PFSK-1 (cell line): Measurements from ENCODE around the gene KHNYN.

Experiments used
- FOXP2 ChIP-seq: optimal IDR thresholded peaks from 2 replicates; pipeline ENCODE3; 2011; ENCODE audit warnings: borderline replicate concordance, control low read depth, inconsistent platforms; ENCODE audit not compliant: insufficient read depth; ENCODE audit errors: extremely low read length, extremely low read depth
- POLR2AphosphoS5 ChIP-seq: IDR thresholded peaks from 2 replicates; pipeline ENCODE4 v1.6.1; 2012; ENCODE audit warnings: low read depth, mild to moderate bottlenecking, control low read depth, low read length, moderate library complexity
- REST ChIP-seq, 2 experiments: IDR thresholded peaks; 2 replicates each; pipeline versions ENCODE4 v1.6.1 to v1.8.0; 2011 to 2012; ENCODE audit warnings: low read depth in 2 of 2, low read length in 2 of 2, control low read depth in 1 of 2, inconsistent platforms in 1 of 2, mild to moderate bottlenecking in 1 of 2, moderate library complexity in 1 of 2; ENCODE audit not compliant: insufficient read depth in 1 of 2
- SIN3A ChIP-seq: IDR thresholded peaks from 2 replicates; pipeline ENCODE4 v1.6.1; 2012; ENCODE audit warnings: mild to moderate bottlenecking, low read length, moderate library complexity, borderline replicate concordance; ENCODE audit not compliant: insufficient read depth
- TAF1 ChIP-seq: IDR thresholded peaks from 2 replicates; pipeline ENCODE4 v1.6.1; 2012; ENCODE audit warnings: low read length, control low read depth, borderline replicate concordance; ENCODE audit not compliant: insufficient read depth

KHNYN gene

DNA sequence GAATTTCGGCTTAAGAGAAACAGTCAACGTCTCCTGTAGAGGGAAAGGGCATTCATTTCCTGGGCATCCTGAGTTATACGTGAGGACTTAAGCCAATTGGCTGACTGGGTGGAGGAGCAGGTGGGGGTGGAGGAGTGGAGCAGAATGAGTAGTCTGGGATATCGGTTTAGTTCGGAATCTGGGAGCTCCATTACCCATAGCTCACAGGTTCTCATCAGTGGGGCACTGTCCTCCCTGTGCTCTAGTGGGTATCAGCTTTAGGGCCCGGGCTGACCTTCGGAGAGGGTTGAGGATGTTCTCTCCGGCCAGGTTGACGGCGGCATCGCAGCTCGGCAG, 12.1 kb downstream of the KHNYN start:
- TF ChIP-seq REST (IDR thresholded peaks at IDR 0.05; ENCODE audit: insufficient read depth in 1 of 2, low read depth in 2 of 2, low read length in 2 of 2) (no peak), POLR2AphosphoS5 (no peak), FOXP2 (no peak), TAF1 (peak; percentile 37; the same call in 1 of the 2 replicates), SIN3A (no peak)

- TF ChIP-seq POLR2AphosphoS5 (peak; percentile 75), REST (IDR thresholded peaks at IDR 0.05; ENCODE audit: insufficient read depth in 1 of 2, low read depth in 2 of 2, low read length in 2 of 2) (no peak), SIN3A (no peak), TAF1 (no peak; the same call in 1 of the 2 replicates), FOXP2 (peak; percentile 7)
These were observed 12.7 kb downstream of the KHNYN start, which contains the start of gene SDR39U1 for GRCh38 chr14:24442240-24443052. Gene SDR39U1, minus strand, starts transcription at chr14:24442776. Its CDS starts 7 bp downstream, at chr14:24442769.

DNA sequence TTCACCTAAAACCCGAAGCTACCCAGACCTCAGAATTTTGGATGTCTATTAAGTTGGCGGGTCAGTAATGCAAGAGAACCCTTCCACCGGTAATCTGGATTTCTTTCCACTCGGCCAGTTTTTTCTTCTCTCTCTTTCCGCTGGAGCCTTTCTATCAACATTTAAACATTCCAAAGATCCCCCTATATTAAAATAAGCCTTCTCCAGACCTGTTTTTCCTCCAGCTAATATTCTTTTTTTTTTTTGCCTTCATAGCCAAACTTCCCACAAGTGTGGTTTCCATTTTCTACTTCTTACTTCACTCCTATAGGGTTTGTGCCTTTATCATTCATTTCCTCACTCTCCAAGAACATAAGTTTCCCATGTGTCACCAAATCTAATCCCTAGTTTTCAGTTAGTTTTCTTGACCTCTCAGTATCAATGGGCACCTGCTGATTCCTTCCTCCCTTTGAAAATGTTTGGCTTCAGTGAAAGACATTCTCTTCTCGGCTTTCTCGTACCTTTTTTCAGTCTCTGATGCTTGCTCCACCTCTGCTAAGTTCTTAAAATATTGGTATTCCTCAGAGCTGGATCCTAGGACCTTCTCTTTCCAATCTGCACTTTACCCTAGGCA, 13.4 kb downstream of the KHNYN start:
- no peak for TF ChIP-seq TAF1
- TF ChIP-seq FOXP2, result no peak
- no peak; the same call in 1 of the 2 replicates for TF ChIP-seq POLR2AphosphoS5
- TF ChIP-seq REST (IDR thresholded peaks at IDR 0.05; ENCODE audit: insufficient read depth in 1 of 2, low read depth in 2 of 2, low read length in 2 of 2), result no peak

DNA sequence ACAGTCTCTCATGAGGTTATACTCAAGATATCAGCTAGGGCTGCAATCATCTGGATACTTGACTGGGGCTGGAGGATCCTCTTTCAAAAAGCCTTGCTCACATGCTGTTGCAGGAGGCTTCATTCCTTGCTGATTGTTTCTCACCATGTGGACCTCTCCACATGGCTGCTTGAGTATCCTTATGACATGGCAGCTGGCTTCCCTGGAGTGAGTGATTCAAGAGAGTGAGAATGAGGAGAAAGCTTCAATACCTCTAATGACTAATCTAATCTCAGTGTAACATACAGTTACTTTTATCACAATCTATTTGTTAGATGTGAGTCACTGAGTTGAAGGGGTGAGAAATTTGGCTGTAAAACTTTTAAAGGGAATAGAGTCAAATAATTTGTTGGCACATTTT, 27.2 kb downstream of the KHNYN start:
- TF ChIP-seq FOXP2, result no peak

DNA sequence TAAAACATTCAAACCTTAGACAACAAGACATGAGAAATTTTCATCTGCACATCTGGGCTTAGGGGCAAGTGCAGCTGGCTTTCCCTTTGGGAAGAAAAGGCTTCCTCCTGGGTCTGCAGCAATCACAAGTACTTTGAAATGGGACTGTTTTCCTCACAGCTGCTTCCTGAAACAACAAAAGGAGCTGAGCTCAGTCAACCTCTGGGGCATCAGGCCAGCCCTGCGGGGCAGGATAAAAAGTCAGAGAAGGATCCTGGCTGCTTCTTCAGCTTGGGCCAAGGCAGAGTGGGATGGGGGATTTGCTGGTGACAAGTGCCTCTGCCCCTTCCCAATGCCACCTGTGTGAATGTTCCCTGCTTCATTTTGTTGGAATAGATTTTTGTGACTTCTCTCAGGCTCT, 29.0 kb downstream of the KHNYN start:
- TF ChIP-seq TAF1, result no peak
- TF ChIP-seq POLR2AphosphoS5, result no peak
- TF ChIP-seq REST (IDR thresholded peaks at IDR 0.05; ENCODE audit: insufficient read depth in 1 of 2, low read depth in 2 of 2, low read length in 2 of 2), result no peak
- no peak for TF ChIP-seq SIN3A
- TF ChIP-seq FOXP2, result no peak
